GM19239 (cell line): Measurements from ENCODE around the gene NFATC2IP.
"Not testable (repeated sequence)": the region's sequence is repeated elsewhere in the genome, so short reads cannot be mapped to it uniquely, and the experiment has no call there.

ENCODE experiments used
- DNase-seq: peaks from one replicate; pipeline ENCODE4 v3.0.0; 2011; ENCODE audit warnings: low spot score; ENCODE audit not compliant: insufficient read length
- FAIRE-seq: peaks from 2 replicates; lab custom pipeline; 2011; peaks lifted over from hg19 to GRCh38; lab: Jason Lieb, UNC

NFATC2IP gene

DNA sequence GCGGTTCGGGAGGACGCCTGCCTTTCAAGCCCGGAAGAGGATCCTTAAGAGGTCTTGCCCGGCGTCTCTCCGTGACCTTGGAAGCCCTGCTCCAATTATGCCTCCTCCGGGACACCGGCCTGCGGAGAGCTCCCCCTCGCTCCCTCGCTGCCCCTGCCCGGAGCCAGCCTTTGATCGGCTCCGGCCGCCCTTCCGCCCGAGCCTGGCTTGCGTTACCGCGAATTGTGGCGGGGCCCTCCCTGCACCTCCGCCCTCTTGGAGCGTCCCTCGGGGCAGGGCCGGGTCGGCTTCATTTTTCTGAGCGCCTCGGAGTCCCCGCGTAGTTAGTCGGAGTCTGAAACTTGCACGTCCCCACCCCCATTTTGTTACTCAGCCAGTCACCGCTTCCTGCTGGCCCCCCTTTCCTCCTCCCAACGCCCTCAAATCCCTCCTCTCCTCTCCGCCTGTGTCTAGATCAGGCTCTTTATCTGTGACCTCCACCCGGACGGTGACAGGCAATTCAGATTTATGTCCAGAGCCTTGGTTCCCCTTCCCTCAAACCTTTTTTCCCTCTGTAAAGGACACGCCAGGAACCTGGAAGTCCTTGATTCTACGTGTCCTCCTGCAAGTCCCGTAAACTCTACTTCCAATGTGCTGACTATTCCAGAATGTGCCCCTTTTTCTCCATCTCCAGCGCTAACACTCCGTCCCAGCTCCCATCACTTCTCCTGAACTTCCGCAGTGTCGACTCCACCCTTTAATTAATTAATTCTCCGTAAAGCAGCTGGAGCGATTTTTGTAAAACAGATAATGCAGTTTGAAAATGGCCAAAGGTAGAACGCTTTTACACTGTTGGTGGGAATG, 25.1 kb upstream of the NFATC2IP start:
- FAIRE-seq = peak; percentile 79
- DNase-seq = no peak

DNA sequence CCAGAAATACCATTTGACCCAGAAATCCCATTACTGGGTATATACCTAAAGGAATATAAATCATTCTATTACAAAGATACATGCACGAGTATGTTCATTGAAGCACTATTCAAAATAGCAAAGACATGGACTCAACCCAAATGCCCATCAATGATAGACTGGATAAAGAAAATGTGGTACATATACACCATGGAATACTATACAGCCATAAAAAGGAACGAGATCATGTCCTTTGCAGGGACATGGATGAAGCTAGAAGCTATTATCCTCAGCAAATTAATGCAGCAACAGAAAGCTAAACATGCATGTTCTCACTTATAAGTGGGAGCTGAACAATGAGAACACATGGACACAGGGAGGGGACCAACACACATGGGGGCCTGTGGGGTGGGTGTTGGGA, 24.5 kb upstream of the NFATC2IP start:
- FAIRE-seq, DNase-seq: not testable (repeated sequence)

DNA sequence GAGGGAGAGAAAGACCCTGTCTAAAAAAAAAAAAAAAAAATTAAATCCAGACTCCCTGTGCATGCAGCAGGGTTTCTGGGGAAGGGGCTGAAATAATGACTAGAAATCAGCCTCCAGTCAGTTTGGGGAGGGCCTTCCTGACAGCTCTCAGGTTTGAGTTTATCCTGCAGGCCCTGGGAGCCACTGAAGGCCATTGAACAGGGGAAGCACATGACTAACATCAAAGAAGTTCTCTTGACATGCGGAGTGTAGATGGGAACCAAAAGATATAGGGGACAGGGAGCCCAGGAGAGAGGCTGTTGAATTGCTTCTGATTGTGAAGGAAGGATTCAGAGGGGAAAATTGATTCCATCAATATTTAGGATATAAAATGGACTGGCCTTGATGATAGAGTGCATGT, 22.9 kb upstream of the NFATC2IP start:
- FAIRE-seq = no peak
- no peak for DNase-seq

DNA sequence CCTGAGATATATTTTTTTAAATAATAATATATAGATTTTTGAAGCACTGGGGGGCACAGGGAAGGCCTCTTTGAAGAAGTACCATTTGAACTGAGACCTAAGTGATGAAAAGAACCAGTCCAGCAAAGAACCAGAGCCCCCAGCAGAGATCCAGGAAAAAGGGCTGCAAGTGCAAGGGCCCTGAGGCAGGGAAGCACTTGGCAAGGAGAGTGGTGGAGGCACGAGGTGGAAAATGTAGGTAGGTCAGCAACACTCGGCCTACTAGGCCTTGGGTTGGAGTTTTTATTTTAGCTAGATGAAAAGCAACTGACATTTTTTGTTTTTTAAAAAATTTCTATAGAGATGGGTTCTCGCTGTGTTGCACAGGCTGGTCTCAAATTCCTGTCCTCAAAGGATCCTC, 20.5 kb upstream of the NFATC2IP start:
- FAIRE-seq (no peak), DNase-seq (no peak)

- FAIRE-seq (peak; percentile 82), DNase-seq (no peak)
These were observed 20.1 kb upstream of the NFATC2IP start for GRCh38 chr16:28930652-28931051.

DNA sequence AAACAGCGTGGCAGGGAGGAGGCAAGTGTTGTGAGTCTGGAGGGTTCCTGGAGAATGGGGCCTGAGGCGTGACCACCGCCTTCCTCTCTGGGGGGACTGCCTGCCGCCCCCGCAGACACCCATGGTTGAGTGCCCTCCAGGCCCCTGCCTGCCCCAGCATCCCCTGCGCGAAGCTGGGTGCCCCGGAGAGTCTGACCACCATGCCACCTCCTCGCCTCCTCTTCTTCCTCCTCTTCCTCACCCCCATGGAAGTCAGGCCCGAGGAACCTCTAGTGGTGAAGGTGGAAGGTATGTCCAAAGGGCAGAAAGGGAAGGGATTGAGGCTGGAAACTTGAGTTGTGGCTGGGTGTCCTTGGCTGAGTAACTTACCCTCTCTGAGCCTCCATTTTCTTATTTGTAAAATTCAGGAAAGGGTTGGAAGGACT, 18.9 kb upstream of the NFATC2IP start, which contains the start of gene CD19:
TSS of gene CD19 (plus strand) at position 171 of the 425 bp plus-strand sequence. CDS start at position 201, 30 bp downstream.
- FAIRE-seq = peak; percentile 86
- DNase-seq = no peak

- DNase-seq (no peak), FAIRE-seq (no peak)
These were observed 18.2 kb upstream of the NFATC2IP start for GRCh38 chr16:28932339-28933141.

DNA sequence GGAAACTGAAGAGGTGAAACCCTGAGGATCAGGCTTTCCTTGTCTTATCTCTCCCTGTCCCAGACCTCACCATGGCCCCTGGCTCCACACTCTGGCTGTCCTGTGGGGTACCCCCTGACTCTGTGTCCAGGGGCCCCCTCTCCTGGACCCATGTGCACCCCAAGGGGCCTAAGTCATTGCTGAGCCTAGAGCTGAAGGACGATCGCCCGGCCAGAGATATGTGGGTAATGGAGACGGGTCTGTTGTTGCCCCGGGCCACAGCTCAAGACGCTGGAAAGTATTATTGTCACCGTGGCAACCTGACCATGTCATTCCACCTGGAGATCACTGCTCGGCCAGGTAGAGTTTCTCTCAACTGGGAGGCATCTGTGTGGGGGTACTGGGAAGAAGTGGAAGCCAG, 17.6 kb upstream of the NFATC2IP start:
- DNase-seq (no peak), FAIRE-seq (peak; percentile 53)

DNA sequence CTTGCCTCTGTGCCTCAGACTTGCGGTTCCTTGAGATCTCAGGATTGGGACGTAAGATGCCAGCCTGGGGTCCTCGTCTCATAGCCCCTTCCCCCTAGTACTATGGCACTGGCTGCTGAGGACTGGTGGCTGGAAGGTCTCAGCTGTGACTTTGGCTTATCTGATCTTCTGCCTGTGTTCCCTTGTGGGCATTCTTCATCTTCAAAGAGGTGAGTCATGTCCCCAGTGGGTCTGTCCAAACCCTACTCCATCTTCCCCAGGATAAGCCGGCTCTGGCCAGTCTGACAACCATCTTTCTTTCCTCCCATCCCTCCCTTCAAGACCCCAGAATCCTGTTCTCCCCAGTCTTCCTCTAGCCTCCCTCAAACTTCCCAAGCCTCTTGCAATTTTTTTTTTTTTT, 15.4 kb upstream of the NFATC2IP start:
- FAIRE-seq (no peak), DNase-seq (no peak)

- DNase-seq = peak; percentile 72
- peak; percentile 75 for FAIRE-seq
These were observed 14.6 kb upstream of the NFATC2IP start for GRCh38 chr16:28935924-28936783.

GRCh38 chr16:28936784-28937155, 14.0 kb upstream of the NFATC2IP start:
- DNase-seq = no peak
- FAIRE-seq = peak; percentile 18

DNA sequence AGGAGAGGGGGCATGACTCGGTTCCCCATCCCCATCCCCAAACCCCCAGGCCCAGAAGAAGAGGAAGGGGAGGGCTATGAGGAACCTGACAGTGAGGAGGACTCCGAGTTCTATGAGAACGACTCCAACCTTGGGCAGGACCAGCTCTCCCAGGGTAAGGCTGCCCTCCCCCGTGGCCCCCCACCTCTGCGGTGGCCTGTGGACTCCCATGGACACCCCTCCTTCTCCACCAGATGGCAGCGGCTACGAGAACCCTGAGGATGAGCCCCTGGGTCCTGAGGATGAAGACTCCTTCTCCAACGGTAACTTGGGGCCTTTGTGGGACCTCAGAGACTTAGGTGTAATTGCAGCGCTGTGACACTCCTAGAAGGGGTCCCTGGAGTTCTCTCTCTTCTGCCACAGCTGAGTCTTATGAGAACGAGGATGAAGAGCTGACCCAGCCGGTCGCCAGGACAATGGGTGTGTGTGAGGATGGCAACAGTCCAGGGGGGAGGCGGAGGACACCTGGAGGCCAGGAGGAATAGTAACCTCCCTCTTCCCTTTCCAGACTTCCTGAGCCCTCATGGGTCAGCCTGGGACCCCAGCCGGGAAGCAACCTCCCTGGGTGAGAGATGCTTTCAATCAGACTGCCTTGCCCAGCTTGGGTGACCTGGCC, 13.4 kb upstream of the NFATC2IP start:
- no peak for FAIRE-seq

DNA sequence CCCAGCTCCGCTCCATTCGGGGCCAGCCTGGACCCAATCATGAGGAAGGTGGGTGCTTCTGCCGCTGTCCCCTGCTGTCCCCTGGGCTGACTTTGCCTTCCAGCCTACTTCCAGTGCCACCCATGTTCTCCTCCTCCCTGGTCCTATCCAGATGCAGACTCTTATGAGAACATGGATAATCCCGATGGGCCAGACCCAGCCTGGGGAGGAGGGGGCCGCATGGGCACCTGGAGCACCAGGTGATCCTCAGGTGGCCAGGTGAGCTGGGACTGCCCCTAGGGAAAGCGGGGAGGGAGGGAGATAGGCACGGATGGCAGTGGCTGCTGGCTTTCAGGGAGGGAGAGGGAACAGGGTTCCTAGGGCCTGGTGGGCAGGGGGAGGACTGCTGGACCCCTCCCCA, 12.0 kb upstream of the NFATC2IP start:
- no peak for DNase-seq
- FAIRE-seq = no peak

More for the DNA sequence above, 13.4 kb upstream of the NFATC2IP start:
- no peak for DNase-seq

DNA sequence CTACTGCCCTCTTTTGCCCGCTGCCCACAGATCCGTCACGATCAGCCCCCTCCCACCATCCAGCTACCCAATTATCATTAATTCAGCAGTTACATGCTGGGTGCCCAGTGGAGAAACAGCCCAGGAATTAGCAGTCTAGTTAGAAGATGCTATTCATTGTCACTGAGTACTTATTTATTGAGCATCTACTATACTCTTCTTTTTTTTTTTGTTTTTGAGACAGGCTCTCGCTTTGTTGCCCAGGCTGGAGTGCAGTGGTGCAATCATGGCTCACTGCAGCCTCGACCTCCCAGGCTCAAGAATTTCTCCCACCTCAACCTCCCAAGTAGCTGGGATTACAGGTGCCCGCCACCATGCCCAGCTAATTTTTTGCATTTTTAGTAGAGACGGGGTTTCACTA, 10.9 kb upstream of the NFATC2IP start:
- FAIRE-seq, DNase-seq: not testable (repeated sequence)

GRCh38 chr16:28943281-28943680, 7.5 kb upstream of the NFATC2IP start:
- no peak for FAIRE-seq
- DNase-seq = no peak

DNA sequence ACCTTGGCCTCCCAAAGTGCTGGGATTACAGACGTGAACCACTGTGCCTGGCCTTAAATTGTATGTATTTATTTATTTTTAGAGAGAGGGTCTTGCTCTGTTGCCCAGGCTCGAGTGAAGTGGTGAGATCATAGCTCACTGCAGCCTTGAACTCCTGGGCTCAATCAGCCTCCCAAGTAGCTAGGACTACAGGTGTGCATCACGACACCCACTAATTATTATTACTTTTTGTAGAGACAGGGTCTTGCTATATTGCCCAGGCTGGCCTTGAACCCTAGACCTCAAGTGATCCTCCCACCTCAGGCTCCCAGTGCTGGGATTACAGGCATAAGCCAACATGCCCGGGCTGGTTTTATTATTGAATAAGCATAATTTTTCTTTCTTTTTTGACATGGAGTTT, 4.1 kb upstream of the NFATC2IP start:
- FAIRE-seq (no peak), DNase-seq (no peak)

DNA sequence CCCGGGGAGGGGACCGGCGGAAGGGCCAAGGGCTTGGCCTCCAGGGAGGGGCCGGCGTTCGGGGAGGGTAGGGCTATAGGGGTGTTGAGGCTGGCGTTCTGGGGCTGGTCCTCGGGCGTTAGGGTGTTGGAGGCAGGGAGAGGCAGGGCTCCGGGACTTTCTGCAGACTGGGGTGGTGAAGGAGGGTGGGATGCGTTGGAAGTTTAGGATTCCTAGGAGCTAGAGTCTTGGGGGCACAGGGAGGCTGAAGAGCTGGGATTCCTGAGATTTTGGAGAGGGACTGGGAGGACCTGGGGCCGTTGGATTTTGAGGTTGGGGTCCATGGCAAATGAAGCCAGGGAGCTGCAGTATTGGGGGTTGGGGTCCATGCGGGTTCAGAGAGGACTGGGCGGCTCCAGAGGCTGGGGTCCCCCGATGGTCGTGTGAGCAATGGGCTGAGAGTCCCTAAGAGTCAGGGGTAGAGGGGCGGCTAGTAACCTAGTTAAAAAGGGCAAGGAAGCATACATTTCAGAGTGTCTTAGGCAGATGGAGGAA, 740 bp downstream of the NFATC2IP start:
- peak; percentile 66 for FAIRE-seq
- no peak for DNase-seq

DNA sequence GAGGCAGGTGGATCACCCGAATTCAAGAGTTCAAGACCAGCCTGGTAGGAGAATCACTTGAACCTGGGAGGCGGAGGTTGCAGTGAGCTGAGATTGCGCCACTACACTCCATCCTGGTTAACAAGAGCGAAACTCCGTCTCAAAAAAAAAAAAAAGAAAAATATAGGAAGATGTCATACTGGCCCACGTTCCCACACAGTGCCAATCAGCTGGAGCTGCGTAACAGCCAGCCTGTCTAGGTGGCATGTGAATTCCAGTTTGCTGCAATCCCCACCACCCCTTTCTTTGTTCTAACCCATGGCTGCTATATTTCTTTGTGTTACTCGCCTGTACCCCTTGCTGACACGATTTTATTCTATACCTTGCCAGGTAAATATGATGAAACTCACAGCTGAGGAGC, 7.5 kb downstream of the NFATC2IP start:
- DNase-seq (no peak), FAIRE-seq (no peak)

GRCh38 chr16:28958836-28959235, 8.1 kb downstream of the NFATC2IP start:
- DNase-seq = no peak
- FAIRE-seq = no peak

- no peak for FAIRE-seq
These were observed 13.3 kb downstream of the NFATC2IP start for GRCh38 chr16:28964072-28964471.

More at GRCh38 chr16:28964072-28964471, 13.3 kb downstream of the NFATC2IP start:
- no peak for DNase-seq
